Activated CD4-positive, alpha-beta T cell treated with anti-CD3 and anti-CD28 coated beads, Interleukin-2, amount 50 U/mL, for 48 hours (primary cell): ENCODE results near the gene SHISA4.

Experiments used
- DNase-seq, 2 experiments: peaks; one replicate each; pipeline ENCODE4 v3.0.0-alpha.2; 2020

Gene SHISA4

DNA sequence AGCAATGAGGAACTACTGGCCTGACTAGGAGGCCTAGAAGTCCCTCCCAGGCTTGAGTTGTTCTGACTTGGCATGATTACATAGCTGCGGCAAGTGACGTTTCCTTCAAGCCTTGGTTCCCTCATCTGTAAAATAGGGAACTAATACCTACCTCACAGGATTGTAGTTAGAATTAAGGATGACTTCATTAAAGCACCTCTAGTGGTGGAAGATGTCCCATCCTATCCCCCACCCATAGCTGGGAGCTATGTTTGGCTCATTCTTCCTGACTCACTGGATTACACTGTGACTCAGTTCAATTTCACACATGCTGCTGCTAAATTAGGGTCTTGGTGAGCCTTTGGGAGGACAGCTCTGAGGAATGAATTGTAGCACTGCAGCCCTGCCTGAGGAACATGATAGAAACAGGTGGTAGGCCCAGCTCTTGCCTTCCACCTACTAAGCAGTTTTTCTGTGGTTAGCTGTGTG lies 6.0 kb upstream of the SHISA4 start:
- DNase-seq, result no peak

DNA sequence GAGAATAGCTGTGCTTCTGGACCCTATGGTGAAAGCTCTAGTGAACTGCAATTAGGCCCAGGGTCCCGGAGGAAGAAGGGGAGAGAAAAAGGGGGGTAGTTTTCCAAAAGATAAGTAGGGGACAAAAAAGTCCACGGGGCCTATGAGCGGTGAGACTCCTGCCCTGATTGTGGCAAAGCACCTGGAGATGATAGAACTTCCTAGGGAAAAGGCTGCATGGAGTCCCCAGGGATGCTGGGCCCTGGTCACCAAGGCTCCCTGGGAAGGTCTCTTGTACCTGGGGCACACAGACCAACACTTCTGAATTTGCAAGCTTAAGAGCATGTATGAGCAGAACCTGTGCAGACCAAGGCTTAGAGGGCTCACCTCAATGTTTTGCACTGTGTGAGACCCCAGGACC lies 5.4 kb upstream of the SHISA4 start:
- DNase-seq, result no peak

DNA sequence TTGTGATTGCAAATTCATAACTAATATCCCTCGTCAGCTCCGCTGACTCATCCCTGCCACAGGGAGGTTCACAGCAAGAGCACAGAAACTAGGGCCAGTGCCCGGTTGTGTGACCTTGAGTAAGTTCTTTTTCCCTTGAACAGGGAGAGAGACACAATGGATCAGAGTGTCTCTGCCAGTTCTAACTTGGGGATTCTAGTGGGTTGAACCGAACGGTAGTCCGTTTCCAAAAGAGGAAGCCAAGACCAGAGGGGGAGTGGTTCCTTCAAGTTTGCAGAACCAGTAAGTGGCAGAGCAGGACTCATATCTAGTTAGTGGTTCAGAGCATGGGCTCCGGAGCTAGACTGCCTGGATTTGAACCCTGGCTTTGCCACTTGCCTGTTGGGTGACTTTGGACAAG lies 4.9 kb upstream of the SHISA4 start:
- no peak for DNase-seq

DNA sequence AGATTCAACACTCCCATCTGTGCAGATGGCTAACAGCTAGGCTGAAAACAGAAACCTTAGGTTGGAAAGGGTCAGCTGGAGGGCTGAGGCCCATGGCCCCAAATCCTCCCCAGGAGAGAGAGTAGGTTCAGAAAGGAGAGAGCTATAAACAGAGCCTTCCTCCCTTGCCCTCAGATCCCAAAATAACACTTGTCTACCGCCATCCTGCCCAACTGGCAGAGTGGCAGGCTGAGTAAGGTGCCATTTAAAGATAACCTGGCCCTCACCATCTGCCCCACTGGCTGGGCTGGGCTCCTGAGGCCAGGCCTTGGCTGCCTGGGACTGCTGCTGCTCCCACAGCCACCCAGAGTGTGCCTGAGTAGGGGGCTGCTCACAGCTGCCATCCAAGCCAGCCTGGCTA lies 4.3 kb upstream of the SHISA4 start:
- no peak for DNase-seq

DNA sequence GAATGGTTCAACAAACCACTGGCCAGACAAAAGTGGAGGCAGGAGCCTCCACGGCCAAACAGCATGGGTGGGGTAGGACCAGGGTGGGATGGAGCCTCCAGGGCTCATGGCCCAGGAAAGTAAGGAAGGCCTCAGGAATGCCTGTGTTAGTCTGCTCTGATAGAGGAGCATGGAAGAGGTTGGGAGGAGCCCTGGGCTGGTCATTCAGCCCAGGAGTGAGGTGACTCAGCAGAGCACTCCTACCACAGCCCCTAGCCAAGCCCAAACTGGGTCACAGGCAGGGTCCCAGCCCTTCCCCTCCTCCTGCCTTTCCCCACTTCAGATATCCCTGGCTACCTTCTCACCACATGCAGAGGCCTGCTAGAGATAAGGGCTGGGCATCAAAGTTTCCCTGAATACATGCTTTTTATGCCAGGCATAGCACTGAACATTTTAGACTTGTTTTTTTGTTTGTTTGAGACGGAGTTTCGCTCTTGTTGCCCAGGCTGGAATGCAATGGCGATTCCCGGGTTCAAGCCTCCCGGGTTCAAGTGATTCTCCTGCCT lies 3.1 kb upstream of the SHISA4 start:
- DNase-seq, result no peak

DNA sequence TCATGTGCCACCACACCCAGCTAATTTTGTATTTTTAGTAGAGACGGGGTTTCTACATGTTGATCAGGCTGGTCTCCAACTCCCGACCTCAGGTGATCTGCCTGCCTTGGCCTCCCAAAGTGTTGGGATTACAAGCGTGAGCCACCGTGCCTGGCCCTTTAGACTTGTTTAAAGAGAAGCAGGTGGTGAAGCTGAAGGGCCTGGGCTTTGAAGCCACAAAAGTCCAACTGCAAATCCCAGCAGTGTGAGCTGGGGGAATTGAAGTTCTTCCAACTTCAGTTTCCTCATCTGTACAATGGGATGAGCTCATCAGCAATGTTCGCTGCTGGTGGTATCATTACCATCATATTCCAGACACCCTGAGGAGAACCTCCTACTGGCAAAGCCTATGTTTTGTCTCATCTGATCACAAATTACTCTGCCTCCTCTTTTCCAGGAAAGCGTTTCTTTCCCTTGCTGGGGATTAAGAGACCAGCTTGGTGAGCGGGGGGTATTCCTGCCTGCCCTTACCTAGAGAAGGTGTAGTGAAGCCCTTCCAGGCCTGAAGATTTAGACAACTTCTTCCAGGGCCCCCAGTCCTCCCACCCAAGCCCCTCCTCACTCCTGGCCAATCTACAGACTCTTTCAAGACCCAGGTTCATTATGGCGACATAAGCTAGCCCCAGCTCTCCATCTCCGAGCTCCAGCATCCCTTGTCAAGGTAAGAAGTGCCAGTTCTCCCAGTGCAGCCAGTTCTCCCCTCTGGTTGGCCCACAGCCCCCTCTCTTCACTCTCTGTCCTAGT lies 2.4 kb upstream of the SHISA4 start:
- DNase-seq, result no peak

DNA sequence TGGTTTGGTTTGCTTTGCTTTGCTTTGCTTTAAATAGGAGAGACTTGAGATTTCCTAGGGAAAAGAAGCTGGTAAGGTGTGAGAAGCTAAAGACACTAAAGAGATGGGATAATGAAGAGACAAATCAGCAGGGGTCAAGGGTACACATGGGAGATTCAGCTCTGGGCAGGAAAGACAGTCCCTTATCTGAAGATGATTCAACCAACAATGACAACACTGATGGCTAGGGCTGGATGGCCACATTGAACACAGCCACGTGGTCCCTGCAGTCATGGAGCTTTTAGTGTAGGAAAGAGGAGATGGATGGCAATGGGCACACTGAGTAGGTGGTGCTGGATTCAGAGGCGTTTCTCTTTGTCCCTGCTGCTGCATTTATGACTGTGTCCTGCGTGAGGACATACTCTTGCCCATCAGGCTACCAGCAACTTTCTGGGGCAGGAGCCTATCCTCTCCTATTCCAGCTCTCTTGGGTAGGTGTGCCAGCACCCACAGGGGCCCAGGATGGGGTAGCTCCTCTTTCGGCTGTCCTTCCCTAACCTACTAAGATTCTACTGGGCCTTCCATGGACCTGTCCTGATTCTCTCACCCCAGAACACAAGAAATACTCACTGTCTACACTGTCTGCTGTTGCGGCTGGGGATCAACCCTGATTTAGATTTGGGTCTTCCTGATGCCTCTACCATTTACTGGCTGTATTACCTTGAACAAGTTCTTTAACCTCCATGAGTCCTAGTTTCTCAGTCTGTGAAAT lies 1.4 kb upstream of the SHISA4 start:
- no peak for DNase-seq

DNA sequence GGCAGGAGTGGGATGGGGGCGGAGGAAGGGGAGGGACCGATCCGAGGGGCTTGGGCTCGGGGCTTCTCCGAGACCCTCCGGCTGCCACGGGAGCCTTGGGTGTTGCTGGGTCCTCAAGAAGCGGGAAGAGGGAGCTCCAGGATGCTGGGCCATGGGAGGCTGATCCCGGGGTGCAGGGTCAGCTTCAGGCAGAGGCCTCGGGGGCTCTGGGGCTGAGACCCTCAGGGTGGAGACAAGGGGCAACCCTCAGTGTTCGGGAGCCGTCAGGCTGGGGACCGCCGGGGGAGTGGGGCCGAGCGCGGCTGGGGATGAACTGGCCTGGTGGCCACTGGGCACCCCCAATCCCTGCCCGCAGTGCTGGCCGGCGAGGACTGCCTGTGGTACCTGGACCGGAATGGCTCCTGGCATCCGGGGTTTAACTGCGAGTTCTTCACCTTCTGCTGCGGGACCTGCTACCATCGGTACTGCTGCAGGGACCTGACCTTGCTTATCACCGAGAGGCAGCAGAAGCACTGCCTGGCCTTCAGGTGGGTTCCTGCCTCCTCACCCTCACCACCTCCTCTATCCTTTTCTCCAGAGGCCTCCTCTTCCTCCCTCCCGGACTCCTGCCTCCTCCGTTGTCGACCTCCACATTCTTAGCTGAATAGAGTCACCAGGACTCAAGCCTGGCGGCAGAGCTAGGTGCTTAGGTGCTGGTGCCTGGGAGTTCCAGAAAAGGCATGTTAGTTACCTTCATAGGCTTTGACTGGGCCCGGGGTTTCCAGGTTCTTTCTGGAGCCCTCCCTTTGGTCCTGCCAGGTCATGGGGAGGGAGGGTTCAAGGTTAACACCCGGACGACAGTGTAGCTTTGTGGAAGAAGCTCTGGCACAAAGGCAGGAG lies 631 bp downstream of the SHISA4 start:
- DNase-seq, result no peak

DNA sequence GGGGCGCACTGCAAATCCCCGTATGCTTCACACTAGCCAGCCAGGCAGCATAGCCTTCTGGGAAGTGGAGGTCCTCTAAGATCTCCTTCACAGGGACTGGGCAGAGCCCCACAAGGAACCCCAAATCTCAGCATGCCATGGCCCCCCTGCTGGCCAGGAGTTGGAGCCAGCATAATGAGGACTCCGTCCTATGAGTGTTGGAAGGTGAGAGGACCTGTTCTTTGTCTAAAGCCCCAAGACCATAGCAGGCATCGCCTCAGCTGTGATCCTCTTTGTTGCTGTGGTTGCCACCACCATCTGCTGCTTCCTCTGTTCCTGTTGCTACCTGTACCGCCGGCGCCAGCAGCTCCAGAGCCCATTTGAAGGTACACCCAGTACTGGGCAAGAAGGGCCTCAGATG lies 1.5 kb downstream of the SHISA4 start:
- no peak for DNase-seq

DNA sequence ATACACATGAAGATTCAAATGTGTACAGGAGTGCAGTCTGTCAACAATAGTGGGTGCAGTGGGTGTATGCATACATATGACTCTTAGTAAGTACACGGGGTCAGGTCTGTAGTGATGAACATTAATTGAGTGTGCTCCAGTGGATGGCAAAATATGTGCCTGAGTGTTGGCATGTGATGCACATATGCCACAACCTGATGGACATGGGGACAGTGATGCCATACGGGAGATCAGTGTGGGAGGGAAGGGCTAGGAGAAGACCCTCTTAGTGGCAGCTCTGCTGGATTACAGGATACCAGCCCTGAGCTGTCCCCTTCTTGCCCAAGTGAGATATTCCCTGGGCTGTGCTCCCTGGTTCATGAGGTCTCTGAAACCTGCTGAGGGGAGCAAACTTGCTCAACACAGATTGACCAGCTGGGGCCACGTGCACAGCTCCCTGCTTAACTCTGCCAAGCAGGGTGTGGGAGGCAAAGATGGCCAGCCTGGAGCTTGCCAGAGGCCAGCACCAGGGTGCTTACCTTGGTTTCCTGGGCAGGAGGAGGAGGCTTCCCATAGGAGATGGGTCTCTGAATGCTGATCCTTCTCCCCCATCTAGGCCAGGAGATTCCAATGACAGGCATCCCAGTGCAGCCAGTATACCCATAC lies 2.2 kb downstream of the SHISA4 start:
- no peak for DNase-seq

DNA sequence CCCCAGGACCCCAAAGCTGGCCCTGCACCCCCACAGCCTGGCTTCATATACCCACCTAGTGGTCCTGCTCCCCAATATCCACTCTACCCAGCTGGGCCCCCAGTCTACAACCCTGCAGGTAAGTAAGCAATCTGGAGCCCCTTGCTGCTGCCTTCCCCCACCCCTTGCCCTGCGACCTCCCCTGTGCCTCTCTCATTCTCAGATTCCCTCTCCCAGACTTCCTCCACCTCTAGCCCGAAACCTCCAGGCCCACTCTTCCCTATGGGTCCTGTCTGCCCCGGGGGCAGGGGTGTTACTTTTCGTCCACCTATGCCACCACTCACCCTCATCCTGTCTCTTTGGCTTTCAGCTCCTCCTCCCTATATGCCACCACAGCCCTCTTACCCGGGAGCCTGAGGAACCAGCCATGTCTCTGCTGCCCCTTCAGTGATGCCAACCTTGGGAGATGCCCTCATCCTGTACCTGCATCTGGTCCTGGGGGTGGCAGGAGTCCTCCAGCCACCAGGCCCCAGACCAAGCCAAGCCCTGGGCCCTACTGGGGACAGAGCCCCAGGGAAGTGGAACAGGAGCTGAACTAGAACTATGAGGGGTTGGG lies 2.9 kb downstream of the SHISA4 start:
- DNase-seq, result no peak

DNA sequence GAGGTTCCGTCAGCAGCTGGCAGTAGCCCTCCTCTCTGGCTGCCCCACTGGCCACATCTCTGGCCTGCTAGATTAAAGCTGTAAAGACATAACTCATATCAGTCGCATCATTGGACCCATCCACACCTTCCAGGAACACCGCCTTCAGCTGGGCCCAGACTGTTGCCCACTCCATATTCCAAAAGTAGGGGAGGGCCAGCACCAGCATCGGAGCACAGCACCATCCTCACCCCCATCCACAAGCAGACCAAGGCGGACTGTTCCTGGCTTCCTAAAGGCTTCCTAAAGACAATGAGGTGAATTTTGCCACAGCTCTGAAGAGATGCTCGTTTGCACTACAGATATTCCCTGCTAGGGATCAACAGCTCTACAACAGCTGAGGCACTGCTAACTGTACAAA lies 3.5 kb downstream of the SHISA4 start:
- no peak for DNase-seq

DNA sequence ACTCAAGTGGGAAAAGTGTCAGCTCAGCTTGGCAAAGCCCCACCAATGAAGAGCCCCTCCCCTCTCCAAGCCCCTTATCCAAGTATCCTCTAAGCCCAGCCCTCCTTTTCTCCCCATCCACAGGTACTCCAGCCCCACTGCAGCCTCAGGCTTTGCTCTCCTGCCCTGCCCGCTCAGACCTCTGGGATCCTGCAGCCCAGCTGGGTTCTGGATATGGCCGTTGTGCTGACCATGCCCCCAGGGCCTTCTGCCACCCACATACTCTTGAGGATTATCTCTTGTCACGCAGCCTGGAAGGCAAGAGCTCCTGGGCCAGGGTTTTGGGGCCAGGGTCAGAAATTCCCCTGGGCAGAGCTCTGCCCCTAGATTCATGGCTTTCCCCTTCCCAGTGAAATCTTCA lies 4.7 kb downstream of the SHISA4 start:
- no peak for DNase-seq

DNA sequence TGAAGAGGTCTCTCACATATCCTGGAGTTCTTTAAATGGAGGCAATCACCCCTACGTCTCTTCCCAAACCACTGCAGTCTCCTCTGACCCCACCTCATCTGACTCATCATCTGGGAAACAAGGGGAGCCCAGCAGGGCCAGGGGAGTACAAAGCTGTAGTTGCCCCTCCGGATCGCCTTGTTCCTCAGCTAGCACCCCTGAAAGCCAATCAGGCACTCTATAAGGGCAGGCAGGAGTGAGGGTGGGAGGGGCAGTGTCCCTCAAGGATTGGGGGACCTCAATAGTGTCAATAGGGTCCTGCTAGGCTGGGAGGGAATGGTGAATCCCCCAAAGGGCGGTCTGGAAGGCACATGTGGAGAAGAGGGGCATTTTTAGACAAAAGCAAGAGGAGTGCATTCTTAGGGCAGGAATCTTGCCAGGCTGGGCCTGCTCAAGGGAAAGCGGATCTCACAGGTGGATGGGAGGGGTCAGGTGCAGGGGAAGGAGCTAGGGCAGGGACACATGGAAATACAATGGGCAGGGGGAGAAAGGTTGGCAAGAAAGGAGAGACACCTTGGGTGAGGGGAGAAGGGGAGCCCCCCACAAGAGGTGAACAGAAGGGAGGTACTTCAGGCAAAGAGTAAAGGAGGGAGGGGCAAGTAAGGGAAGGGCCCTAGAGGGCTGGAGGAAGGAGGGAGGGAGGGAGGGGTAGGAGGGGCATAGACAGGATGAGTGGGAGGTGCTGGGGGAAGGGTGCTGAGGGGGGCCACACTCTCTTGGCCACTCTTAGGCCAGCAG lies 5.8 kb downstream of the SHISA4 start:
- no peak for DNase-seq

DNA sequence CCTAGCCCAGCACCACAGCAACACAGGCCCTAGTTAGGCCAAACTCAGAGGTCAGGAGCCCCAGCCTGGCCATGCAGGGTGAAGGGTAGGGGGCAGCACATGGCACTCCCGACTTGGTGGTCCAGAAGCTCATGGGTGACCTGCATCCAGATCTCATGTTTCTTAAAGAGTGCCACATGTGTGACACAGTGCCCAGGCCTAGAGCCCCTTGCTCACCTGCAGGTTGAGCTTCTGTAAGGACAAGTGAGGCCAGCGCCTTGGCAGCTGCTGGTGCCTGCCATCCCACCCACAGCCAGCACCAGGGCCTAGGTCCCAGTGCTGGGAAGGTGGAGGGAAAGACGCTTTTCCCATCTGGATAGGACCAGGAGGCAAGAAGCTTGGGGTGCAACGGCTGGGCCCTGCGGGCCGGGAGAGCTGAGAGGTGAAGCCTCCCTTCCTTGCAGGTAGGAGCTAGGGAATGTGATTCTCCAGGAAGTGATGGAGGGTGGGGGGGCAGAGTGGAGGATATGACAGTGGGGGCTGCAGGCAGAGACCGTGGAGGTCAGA lies 6.5 kb downstream of the SHISA4 start:
- no peak for DNase-seq

DNA sequence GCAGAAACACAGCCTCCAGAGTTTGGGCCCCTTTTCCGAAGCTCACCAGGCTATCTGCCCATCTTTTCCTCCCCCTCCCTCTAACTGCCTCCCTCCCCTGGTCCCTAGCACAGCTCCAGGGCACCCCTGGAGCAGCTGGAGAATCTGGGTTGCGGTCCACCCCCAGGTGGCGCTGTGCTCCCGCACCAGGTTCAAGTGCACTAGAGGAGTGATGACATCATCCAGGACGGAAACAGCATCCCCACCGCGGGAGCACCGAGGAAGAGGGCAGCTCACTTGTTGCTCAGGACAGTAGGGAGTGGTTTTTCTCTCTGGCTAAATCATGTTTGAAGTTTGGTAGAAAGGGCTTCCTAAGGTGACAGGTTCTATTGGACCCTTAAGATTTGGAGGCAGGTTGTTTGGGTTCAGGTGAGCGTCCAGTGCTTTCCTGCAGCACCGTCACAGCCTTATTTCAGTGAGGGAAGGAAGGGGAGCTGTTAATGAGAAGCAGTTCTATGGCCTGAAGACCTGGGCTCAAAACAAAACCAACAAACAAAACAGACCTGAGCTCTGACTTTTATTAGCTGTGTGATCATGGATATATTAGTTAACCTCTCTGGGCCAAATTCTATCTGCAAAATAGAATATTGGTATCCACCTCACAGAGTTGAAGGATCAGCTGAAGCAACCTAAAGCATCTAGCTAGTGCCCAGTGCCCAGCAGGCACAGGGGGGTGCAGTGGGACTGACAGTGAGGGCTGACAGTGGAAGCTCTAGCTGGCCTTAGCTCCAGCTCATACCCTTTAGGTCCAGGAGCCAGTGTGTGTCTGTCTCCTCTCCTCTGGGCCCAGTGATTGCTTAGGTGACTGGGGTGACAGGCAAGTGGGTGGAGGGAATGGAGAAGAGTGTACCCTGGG lies 7.5 kb downstream of the SHISA4 start:
- peak; percentile 91 to 92 for DNase-seq

DNA sequence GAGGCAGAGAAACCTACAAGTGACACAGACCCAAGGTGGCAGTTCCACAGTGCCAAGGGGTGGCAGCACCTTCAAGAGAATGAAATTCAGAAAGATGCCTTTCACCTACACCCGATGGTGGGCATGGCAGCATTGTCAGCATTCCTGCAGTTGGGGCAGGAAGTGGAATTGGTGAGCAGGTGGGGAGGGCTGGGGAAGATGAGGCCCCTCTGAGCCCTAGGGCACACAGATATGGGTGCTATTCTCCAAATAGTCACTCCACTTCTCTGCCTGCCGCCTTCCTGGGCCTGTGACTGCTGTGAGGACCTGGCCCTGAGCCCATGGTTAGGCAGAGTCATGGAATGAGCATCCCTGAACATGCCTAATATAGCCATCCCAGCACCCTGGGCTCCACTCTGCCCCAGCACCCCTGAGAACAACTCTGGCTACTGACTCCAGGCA lies 8.3 kb downstream of the SHISA4 start:
- no peak for DNase-seq

DNA sequence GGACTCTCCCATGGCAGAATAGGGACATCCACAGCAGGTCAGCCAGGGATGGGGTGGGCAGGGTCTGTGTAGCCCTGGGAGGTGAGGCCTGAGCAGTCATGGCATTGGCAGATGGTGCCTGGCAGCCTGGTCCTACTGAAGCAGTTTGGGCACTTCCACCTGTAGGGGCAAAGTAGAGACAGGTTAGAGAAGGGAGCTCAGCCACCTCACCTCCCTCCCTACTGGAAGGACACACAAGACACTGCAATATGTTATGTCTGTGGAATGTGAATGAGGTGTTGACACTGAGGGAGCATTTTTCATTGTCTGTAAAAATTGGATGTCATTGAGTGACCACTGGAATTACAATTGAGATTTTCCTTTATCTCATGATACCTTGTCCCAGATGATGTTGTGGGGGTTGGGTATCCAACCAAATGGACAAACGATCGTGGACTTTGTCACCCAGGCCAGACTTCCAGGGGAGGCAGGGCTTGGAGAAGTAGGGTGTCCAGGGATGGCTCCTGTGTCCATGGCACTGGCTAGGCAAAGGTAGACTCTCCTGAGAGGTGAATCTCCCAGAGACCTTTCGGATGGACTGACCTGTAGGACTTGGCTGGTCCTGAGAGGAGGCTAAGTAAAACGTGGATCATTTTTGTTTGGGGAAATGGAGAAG lies 9.7 kb downstream of the SHISA4 start:
- no peak for DNase-seq

DNA sequence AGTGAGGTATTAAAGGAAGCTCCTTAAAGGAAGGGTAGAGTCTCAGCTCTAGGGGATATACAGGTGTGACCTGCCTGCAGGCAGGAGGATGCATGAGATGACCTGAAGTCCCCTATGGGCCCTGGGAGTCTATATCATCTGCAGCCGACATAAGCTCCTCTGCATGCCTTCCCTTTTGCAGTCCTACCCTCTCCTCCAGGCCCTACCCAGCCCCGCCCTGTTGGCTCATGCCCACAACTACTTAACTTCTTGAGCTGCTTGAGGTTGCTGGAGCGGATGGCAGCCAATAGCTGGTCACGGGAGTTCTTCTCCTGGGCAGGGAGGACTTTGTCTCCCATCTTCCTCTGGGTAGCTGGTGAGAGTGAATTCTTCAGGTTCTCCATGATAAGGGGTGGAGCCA lies 10.3 kb downstream of the SHISA4 start:
- DNase-seq, result no peak
